Activated gamma-delta T cell (primary cell): Measurements from ENCODE around the gene RPP14.

ENCODE experiments used
- DNase-seq: peaks from one replicate; lab custom pipeline; 2025; lab: John Stamatoyannopoulos, UW

The RPP14 gene

GRCh38 chr3:58357402-58357801, 51.4 kb downstream of the RPP14 start:
- DNase-seq = no peak

DNA sequence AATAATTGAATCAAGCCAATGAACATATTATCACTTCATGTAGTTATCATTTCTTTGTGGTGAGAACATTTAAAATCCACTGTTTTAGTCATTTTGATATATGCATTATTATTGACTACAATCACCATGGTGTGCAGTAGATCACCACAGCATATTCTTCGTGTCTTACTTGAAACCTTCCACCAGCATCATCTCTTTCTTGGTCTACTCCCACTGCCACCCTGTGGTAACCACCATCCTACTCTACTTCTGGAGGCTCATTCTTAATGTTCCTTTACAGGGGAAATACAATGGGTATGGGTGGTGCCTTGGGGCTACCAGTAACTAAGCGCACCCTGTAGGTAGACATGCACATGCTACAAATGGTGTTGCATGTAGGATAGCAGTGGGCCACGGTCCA, 52.0 kb downstream of the RPP14 start:
- DNase-seq = no peak

- no peak for DNase-seq
These were observed 52.8 kb downstream of the RPP14 start for GRCh38 chr3:58358808-58359207.

GRCh38 chr3:58359621-58360020, 53.6 kb downstream of the RPP14 start:
- no peak for DNase-seq

- no peak for DNase-seq
These were observed 55.8 kb downstream of the RPP14 start for GRCh38 chr3:58361866-58362265.

GRCh38 chr3:58366699-58367098, 60.7 kb downstream of the RPP14 start:
- DNase-seq = no peak

- DNase-seq = no peak
These were observed 63.0 kb downstream of the RPP14 start for GRCh38 chr3:58369038-58369437.
